ENCODE results near the gene ARHGAP8.

DNA sequence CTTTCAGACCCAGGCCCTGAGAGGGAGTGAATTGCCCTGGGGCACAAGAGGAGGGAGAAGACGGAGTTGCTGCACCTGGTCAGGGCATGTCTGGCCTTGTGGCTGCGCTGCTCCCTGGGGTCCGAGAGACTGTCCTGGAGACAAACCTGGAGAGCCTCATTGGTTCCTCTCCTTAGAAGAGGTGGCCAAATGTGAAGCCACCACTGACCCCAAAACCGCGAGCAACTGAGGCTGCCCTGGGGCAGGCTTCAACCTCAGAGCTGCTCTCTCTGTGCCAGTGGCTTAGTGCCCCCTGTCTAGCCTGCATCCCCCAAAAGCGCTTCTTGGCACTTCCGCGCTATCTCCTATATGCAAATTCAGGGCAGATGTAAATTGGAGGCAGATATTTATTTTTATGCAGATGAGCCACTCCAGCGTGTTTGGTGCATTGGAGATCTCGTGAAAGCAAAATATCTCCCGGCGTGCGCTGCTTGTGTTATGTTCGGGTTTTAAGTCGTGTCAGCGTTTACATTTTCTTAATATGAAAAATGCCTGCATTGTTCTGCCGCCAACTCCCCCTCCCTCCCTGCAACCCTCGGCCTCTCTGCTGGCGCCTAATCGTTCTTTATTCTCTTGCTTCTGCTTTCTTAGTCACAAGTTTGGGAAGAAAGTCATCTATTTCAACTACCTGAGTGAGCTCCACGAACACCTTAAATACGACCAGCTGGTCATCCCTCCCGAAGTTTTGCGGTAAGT lies 69.5 kb downstream of the ARHGAP8 start:
- TF ChIP-seq EZH2 (IDR thresholded peaks at IDR 0.05; ENCODE audit: borderline replicate concordance, low read length), result no peak
- TF ChIP-seq, protein P1, sequence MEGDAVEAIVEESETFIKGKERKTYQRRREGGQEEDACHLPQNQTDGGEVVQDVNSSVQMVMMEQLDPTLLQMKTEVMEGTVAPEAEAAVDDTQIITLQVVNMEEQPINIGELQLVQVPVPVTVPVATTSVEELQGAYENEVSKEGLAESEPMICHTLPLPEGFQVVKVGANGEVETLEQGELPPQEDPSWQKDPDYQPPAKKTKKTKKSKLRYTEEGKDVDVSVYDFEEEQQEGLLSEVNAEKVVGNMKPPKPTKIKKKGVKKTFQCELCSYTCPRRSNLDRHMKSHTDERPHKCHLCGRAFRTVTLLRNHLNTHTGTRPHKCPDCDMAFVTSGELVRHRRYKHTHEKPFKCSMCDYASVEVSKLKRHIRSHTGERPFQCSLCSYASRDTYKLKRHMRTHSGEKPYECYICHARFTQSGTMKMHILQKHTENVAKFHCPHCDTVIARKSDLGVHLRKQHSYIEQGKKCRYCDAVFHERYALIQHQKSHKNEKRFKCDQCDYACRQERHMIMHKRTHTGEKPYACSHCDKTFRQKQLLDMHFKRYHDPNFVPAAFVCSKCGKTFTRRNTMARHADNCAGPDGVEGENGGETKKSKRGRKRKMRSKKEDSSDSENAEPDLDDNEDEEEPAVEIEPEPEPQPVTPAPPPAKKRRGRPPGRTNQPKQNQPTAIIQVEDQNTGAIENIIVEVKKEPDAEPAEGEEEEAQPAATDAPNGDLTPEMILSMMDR (conservative IDR thresholded peaks at IDR 0.05 in 1 of 2, IDR thresholded peaks at IDR 0.05 in 1 of 2; ENCODE audit: extremely low read depth in 1 of 2, insufficient read depth in 1 of 2, low read depth in 1 of 2, low read length in 2 of 2), result no peak

Measured in mammary epithelial cell (primary cell).